WTC11 (cell line): ENCODE measurements around the gene PHPT1. TPM values are rescaled to one million over a fixed set of nuclear protein-coding genes. Genes with fewer than 3 reads are reported as not detected.

Experiments used
- ATAC-seq: fragments of 200-7000 bp; cut with Tn5 transposase; 2 replicates; pipeline ENCODE4 v1.10.0; 2021; ENCODE audit warnings: mild to moderate bottlenecking, moderate library complexity
- CTCF ChIA-PET: fragments of 300-600 bp; sonication (Branson Sonifier 250); formaldehyde crosslinking; loops from one replicate; lab custom pipeline; 2021; ENCODE audit warnings: antibody characterized with exemption; lab: Charles Lee
- POLR2A ChIA-PET: fragments of 350-600 bp; sonication (Branson Sonifier 250); formaldehyde crosslinking; loops from one replicate; lab custom pipeline; 2021; ENCODE audit warnings: antibody characterized with exemption; lab: Charles Lee
- DNase-seq: peaks from one replicate; pipeline ENCODE4 v3.0.0; 2021; ENCODE audit warnings: low spot score
- H3K27ac Mint-ChIP-seq: 2 replicates; pipeline ENCODE4 v1.8.0; 2021; ENCODE audit warnings: mixed read lengths
- H3K27me3 Mint-ChIP-seq: 2 replicates; pipeline ENCODE4 v1.8.0; 2021; ENCODE audit warnings: low read depth, mild to moderate bottlenecking, moderate library complexity, mixed read lengths
- H3K36me3 Mint-ChIP-seq: 2 replicates; pipeline ENCODE4 v1.8.0; 2021; ENCODE audit warnings: mixed read lengths
- H3K4me1 Mint-ChIP-seq: 2 replicates; pipeline ENCODE4 v1.8.0; 2022; ENCODE audit warnings: mixed read lengths
- H3K4me3 Mint-ChIP-seq: 2 replicates; pipeline ENCODE4 v1.8.0; 2021; ENCODE audit warnings: mild to moderate bottlenecking, moderate library complexity, mixed read lengths
- H3K9me3 Mint-ChIP-seq: 2 replicates; pipeline ENCODE4 v1.8.0; 2021; ENCODE audit warnings: mixed read lengths
- ATF1 ChIP-seq: sonication (generic); formaldehyde crosslinking; IDR thresholded peaks from 2 replicates; pipeline ENCODE4 v1.8.1; 2023; ENCODE audit warnings: mild to moderate bottlenecking, moderate library complexity, missing genetic modification reagents
- CREM ChIP-seq: sonication (generic); formaldehyde crosslinking; IDR thresholded peaks from 2 replicates; pipeline ENCODE4 v1.8.1; 2022; ENCODE audit warnings: mild to moderate bottlenecking, missing genetic modification reagents, moderate library complexity
- EMX1 ChIP-seq: fragments of 250-450 bp; sonication (Bioruptor Pico); IDR thresholded peaks from 2 replicates; pipeline ENCODE4 v1.8.0; 2021; ENCODE audit warnings: mild to moderate bottlenecking
- ESRRA ChIP-seq: sonication (generic); formaldehyde crosslinking; IDR thresholded peaks from 2 replicates; pipeline ENCODE4 v1.8.1; 2022; ENCODE audit warnings: mild to moderate bottlenecking, missing genetic modification reagents, borderline replicate concordance
- FOXP1 ChIP-seq: sonication (generic); formaldehyde crosslinking; IDR thresholded peaks from 2 replicates; pipeline ENCODE4 v1.8.0; 2022; ENCODE audit warnings: missing genetic modification reagents, mild to moderate bottlenecking, moderate library complexity, borderline replicate concordance
- GRHL2 ChIP-seq: fragments of 250-450 bp; sonication (Bioruptor Pico); IDR thresholded peaks from 2 replicates; pipeline ENCODE4 v1.8.0; 2022; ENCODE audit warnings: mild to moderate bottlenecking, moderate library complexity; ENCODE audit not compliant: insufficient replicate concordance, severe bottlenecking
- HMGA2 ChIP-seq: fragments of 250-450 bp; sonication (Bioruptor Pico); IDR thresholded peaks from 2 replicates; pipeline ENCODE4 v1.4.0; 2021; ENCODE audit warnings: mild to moderate bottlenecking, moderate library complexity
- IRF2 ChIP-seq: sonication (generic); formaldehyde crosslinking; IDR thresholded peaks from 2 replicates; pipeline ENCODE4 v1.8.0; 2022; ENCODE audit warnings: low read depth, missing genetic modification reagents, borderline replicate concordance
- NR3C1 ChIP-seq: sonication (generic); formaldehyde crosslinking; conservative IDR thresholded peaks from 2 replicates; pipeline ENCODE4 v1.8.1; 2023; ENCODE audit warnings: low read depth, mild to moderate bottlenecking, missing genetic modification reagents
- RORB ChIP-seq: fragments of 250-450 bp; sonication (Bioruptor Pico); IDR thresholded peaks from 2 replicates; pipeline ENCODE4 v1.9.0; 2021; ENCODE audit warnings: mild to moderate bottlenecking
- SOX15 ChIP-seq: fragments of 250-450 bp; sonication (Bioruptor Pico); IDR thresholded peaks from 2 replicates; pipeline ENCODE4 v1.9.0; 2021; ENCODE audit warnings: mild to moderate bottlenecking
- SP1 ChIP-seq: sonication (generic); formaldehyde crosslinking; conservative IDR thresholded peaks from 2 replicates; pipeline ENCODE4 v1.8.1; 2022; ENCODE audit warnings: missing genetic modification reagents
- ZBTB21 ChIP-seq: sonication (generic); formaldehyde crosslinking; IDR thresholded peaks from 2 replicates; pipeline ENCODE4 v1.8.1; 2023; ENCODE audit warnings: mild to moderate bottlenecking, missing genetic modification reagents, borderline replicate concordance
- ZNF263 ChIP-seq: sonication (generic); formaldehyde crosslinking; IDR thresholded peaks from 2 replicates; pipeline ENCODE4 v1.8.1; 2022; ENCODE audit warnings: low read depth, mild to moderate bottlenecking, moderate library complexity, missing genetic modification reagents
- ZNF423 ChIP-seq: fragments of 250-450 bp; sonication (Bioruptor Pico); IDR thresholded peaks from 2 replicates; pipeline ENCODE4 v2.1.2; 2022; ENCODE audit warnings: mild to moderate bottlenecking, moderate library complexity
- total RNA-seq: library from RNA; stranded (reverse); gene quantifications from 3 replicates; pipeline ENCODE4 v1.2.3, GENCODE V29; 2021
- TF ChIP-seq, protein P1 (sequence below): sonication (generic); formaldehyde crosslinking; IDR thresholded peaks from 2 replicates; pipeline ENCODE4 v1.8.1; 2022; ENCODE audit warnings: mild to moderate bottlenecking, missing genetic modification reagents, moderate library complexity, borderline replicate concordance
- TF ChIP-seq, protein P2 (sequence below): sonication (generic); formaldehyde crosslinking; IDR thresholded peaks from 2 replicates; pipeline ENCODE4 v1.8.1; 2022; ENCODE audit warnings: low read depth, mild to moderate bottlenecking, moderate library complexity, missing genetic modification reagents, borderline replicate concordance
- TF ChIP-seq, protein P3 (sequence below): sonication (generic); formaldehyde crosslinking; IDR thresholded peaks from 2 replicates; pipeline ENCODE4 v1.8.1; 2023; ENCODE audit warnings: mild to moderate bottlenecking, missing genetic modification reagents
- TF ChIP-seq, protein P4 (sequence below): sonication (generic); formaldehyde crosslinking; IDR thresholded peaks from 2 replicates; pipeline ENCODE4 v1.8.0; 2022; ENCODE audit warnings: mild to moderate bottlenecking, missing genetic modification reagents
- TF ChIP-seq, protein P5 (sequence below): sonication (generic); formaldehyde crosslinking; IDR thresholded peaks from 2 replicates; pipeline ENCODE4 v1.8.1; 2023; ENCODE audit warnings: mild to moderate bottlenecking, missing genetic modification reagents
- TF ChIP-seq, protein P6 (sequence below): sonication (generic); formaldehyde crosslinking; conservative IDR thresholded peaks from 2 replicates; pipeline ENCODE4 v1.8.1; 2022; ENCODE audit warnings: mild to moderate bottlenecking, missing genetic modification reagents
- TF ChIP-seq, protein P7 (sequence below): fragments of 250-450 bp; sonication (Bioruptor Pico); IDR thresholded peaks from 2 replicates; pipeline ENCODE4 v1.8.0; 2021; ENCODE audit warnings: mild to moderate bottlenecking

Gene PHPT1
- total RNA-seq, 1 experiment from 2014 or later: 138 TPM

DNA sequence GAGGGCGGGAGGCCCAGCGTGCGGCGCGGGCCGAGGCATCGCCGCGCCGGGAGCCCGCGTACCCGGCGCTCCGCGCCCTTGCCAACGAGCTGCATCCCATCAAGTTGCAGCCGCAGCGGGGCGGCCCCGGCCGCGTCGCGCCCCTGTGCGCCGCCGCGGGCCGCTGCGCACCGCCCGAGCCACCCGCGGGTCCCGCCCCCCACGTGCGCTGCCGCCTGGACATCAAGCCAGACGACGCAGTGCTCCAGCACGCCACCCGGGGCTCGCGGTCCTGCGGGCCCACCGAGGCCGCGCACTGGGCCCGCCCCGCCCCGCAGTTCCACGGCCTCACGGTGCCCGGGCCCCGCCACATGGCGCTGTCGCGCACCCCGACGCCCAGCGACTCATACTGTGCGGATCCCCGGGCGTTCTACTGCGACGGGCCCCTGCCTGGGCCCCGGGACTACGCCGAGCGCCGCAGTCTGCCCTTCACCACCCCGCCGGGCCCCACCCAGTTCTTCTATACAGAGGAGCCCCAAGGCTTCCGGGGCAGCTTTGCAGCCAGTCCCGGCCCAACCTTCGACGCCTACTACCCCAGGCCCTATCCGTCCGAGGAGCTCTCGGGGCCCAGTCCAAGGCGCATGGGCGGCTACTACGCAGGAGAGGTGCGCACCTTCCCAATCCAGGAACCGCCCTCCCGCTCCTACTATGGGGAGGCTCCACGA is 4.3 kb upstream of the PHPT1 start (continued):
- TF ChIP-seq SOX15 (CRISPR knock-in tag) (no peak), IRF2 (CRISPR knock-in tag) (no peak), CREM (CRISPR knock-in tag) (no peak), SP1 (no peak), NR3C1 (no peak)
- TF ChIP-seq, protein P1, sequence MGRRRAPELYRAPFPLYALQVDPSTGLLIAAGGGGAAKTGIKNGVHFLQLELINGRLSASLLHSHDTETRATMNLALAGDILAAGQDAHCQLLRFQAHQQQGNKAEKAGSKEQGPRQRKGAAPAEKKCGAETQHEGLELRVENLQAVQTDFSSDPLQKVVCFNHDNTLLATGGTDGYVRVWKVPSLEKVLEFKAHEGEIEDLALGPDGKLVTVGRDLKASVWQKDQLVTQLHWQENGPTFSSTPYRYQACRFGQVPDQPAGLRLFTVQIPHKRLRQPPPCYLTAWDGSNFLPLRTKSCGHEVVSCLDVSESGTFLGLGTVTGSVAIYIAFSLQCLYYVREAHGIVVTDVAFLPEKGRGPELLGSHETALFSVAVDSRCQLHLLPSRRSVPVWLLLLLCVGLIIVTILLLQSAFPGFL (CRISPR knock-in tag): no peak

DNA sequence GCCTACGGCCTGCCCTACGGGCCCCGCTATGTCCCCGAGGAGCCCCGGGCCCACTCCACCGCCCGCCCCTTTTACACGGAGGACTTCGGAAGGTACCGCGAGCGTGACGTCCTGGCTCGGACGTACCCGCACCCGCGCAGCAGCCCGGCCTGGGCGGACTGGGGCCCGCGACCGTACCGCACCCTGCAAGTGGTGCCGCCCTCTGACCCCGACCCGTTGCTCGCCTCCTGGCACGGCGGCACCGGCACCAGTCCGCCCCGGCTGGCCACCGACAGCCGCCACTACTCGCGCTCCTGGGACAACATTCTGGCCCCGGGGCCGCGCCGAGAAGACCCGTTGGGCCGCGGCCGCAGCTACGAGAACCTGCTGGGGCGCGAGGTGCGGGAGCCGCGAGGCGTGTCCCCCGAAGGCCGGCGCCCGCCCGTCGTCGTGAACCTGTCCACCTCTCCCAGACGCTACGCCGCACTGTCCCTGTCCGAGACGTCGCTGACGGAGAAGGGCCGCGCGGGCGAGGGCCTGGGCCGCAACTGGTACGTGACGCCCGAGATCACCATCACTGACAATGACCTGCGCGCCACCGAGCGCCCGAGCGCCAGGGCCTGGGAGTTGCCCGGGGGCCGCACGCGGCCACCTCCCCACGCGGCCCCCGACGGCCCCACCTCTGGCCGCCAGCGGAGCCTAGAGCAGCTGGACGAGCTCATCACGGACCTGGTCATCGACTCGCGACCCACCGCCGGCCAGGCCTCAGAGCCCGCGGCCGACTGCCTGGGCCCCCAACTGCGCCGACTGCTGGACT is 3.5 kb upstream of the PHPT1 start:
- H3K27me3 Mint-ChIP-seq: peaks cover 3% of the 10 kb centered on the region
- ChIA-PET POLR2A (interaction anchor here (0.5 kb wide), 1 partner anchor 158 kb away, joined by 5 read pairs; no protein-coding TSS in a partner anchor), CTCF (interaction anchor here (1.1 to 2.0 kb wide), 4 partner anchors 36 to 133 kb away, joined by 3 to 8 read pairs (median 6); no protein-coding TSS in a partner anchor)
- no peak overlapping the region for H3K27ac Mint-ChIP-seq
- DNase-seq (no peak), ATAC-seq (no peak)
- no peak overlapping the region for H3K4me3 Mint-ChIP-seq
- peaks cover 23% of the 10 kb centered on the region for H3K4me1 Mint-ChIP-seq
- H3K36me3 Mint-ChIP-seq: peaks cover 2% of the 10 kb centered on the region; the same call in 1 of the 2 replicates
- H3K9me3 Mint-ChIP-seq: no peaks in the 10 kb centered on the region
- no peak for TF ChIP-seq HMGA2
- TF ChIP-seq, protein P2, sequence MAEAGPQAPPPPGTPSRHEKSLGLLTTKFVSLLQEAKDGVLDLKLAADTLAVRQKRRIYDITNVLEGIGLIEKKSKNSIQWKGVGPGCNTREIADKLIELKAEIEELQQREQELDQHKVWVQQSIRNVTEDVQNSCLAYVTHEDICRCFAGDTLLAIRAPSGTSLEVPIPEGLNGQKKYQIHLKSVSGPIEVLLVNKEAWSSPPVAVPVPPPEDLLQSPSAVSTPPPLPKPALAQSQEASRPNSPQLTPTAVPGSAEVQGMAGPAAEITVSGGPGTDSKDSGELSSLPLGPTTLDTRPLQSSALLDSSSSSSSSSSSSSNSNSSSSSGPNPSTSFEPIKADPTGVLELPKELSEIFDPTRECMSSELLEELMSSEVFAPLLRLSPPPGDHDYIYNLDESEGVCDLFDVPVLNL (CRISPR knock-in tag): no peak
- no peak for TF ChIP-seq GRHL2 (CRISPR knock-in tag)
- TF ChIP-seq ZNF263 (CRISPR knock-in tag): no peak
- TF ChIP-seq RORB: no peak
- TF ChIP-seq ESRRA: no peak
- TF ChIP-seq, protein P3, sequence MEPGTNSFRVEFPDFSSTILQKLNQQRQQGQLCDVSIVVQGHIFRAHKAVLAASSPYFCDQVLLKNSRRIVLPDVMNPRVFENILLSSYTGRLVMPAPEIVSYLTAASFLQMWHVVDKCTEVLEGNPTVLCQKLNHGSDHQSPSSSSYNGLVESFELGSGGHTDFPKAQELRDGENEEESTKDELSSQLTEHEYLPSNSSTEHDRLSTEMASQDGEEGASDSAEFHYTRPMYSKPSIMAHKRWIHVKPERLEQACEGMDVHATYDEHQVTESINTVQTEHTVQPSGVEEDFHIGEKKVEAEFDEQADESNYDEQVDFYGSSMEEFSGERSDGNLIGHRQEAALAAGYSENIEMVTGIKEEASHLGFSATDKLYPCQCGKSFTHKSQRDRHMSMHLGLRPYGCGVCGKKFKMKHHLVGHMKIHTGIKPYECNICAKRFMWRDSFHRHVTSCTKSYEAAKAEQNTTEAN: no peak
- no peak for TF ChIP-seq ZNF423 (CRISPR knock-in tag)
- TF ChIP-seq EMX1 (CRISPR knock-in tag): no peak
- no peak for TF ChIP-seq ATF1 (CRISPR knock-in tag)
- TF ChIP-seq, protein P4, sequence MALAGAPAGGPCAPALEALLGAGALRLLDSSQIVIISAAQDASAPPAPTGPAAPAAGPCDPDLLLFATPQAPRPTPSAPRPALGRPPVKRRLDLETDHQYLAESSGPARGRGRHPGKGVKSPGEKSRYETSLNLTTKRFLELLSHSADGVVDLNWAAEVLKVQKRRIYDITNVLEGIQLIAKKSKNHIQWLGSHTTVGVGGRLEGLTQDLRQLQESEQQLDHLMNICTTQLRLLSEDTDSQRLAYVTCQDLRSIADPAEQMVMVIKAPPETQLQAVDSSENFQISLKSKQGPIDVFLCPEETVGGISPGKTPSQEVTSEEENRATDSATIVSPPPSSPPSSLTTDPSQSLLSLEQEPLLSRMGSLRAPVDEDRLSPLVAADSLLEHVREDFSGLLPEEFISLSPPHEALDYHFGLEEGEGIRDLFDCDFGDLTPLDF (CRISPR knock-in tag): no peak
- no peak for TF ChIP-seq FOXP1 (CRISPR knock-in tag)
- TF ChIP-seq, protein P5, sequence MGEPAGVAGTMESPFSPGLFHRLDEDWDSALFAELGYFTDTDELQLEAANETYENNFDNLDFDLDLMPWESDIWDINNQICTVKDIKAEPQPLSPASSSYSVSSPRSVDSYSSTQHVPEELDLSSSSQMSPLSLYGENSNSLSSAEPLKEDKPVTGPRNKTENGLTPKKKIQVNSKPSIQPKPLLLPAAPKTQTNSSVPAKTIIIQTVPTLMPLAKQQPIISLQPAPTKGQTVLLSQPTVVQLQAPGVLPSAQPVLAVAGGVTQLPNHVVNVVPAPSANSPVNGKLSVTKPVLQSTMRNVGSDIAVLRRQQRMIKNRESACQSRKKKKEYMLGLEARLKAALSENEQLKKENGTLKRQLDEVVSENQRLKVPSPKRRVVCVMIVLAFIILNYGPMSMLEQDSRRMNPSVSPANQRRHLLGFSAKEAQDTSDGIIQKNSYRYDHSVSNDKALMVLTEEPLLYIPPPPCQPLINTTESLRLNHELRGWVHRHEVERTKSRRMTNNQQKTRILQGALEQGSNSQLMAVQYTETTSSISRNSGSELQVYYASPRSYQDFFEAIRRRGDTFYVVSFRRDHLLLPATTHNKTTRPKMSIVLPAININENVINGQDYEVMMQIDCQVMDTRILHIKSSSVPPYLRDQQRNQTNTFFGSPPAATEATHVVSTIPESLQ (CRISPR knock-in tag): no peak
- no peak for TF ChIP-seq ZBTB21 (CRISPR knock-in tag)
- TF ChIP-seq, protein P6, sequence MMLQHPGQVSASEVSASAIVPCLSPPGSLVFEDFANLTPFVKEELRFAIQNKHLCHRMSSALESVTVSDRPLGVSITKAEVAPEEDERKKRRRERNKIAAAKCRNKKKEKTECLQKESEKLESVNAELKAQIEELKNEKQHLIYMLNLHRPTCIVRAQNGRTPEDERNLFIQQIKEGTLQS (CRISPR knock-in tag): no peak
- TF ChIP-seq, protein P7, sequence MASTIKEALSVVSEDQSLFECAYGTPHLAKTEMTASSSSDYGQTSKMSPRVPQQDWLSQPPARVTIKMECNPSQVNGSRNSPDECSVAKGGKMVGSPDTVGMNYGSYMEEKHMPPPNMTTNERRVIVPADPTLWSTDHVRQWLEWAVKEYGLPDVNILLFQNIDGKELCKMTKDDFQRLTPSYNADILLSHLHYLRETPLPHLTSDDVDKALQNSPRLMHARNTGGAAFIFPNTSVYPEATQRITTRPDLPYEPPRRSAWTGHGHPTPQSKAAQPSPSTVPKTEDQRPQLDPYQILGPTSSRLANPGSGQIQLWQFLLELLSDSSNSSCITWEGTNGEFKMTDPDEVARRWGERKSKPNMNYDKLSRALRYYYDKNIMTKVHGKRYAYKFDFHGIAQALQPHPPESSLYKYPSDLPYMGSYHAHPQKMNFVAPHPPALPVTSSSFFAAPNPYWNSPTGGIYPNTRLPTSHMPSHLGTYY: no peak
